HL-60 (cell line): Measurements from ENCODE around the gene CAB39L.

ENCODE experiments used
- GABPA ChIP-seq: IDR thresholded peaks from 2 replicates; pipeline ENCODE4 v1.6.1; 2012; ENCODE audit warnings: low read depth
- POLR2AphosphoS5 ChIP-seq: IDR thresholded peaks from 2 replicates; pipeline ENCODE4 v1.6.1; 2012; ENCODE audit warnings: low read depth

DNA sequence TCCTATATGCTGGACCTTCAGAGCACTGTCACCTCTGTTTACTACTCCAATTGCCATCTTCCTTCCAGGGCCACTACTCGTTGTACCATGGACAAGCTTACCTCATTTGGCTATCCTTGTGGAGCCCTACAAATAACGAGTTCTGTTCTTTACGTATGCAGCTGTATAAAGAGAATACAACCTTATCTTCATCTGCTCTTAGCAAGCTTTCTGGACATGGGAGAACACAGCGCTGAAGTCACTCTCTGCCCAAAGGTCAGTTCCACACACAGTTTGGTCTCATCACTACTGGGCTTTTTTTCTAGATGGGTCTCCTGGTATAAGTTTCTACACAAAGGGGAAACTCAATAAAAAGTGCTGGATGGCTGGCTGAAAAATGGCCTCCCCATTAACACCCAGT is 107.2 kb downstream of the CAB39L start:
- TF ChIP-seq GABPA = no peak
- TF ChIP-seq POLR2AphosphoS5 = no peak
